HG03378 (cell line): ENCODE results near the gene MGAT2.
"Not testable (repeated sequence)": the region's sequence is repeated elsewhere in the genome, so short reads cannot be mapped to it uniquely, and the experiment has no call there.

ENCODE experiments used
- ATAC-seq: cut with Tn5 transposase; IDR thresholded peaks from one replicate; pipeline ENCODE4 v1.9.1; 2021; ENCODE audit warnings: mild to moderate bottlenecking, moderate library complexity; ENCODE audit not compliant: unreplicated experiment

MGAT2 gene

DNA sequence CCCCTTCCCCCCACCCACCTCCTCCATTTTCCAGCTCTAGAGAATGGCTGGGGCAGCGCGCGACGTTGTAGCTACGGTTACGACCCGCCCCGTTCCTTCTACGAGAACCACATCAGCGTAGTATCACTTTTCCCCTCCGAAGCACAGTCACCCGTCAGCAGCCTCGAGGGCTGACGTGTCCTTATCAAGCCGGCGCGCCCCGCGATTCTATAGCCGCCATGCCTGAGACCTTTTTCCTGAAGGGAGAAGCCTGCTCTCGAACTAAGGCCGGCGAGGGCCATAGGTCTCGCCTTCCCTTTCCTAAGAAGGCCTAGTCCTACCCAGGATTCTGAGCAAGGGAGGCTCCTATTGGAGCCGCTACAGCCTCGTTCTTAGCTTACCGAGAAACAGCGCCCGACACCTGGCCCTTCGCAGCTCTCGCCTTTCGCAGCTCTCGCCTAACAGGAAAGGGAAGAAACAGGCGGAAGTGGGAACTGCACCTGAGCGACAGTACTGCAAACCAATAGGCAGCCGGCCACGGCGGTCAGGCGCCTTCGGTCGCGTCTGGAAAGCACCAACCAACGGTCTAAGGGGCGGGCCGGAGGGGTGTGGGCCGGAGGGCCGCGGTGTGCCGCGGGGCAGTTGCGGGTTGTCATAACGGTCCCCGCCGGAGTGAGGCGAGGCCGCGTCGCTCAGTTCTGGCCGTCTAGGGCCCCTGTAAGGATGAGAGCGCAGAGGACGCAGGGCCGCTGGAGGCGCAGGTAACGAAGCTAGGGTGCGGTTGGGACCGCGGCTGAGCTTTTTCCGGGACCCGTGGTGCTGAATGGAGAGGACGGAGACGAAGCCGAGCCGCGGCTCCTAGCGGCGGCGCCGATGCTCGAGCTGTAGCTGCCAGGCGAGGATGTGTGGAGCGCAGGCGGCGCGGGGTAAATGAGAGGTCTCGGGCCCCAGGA lies at the start of gene MGAT2, which contains the start of gene RPL36AL:
Gene MGAT2 (plus strand): TSS at position 618 of the 932 bp plus-strand sequence. CDS start 470 bp downstream, outside the sequence.
Gene RPL36AL (minus strand): TSS at position 445 of the 932 bp plus-strand sequence. CDS start 1,522 bp downstream, outside the sequence.
- peak; percentile 90 for ATAC-seq

DNA sequence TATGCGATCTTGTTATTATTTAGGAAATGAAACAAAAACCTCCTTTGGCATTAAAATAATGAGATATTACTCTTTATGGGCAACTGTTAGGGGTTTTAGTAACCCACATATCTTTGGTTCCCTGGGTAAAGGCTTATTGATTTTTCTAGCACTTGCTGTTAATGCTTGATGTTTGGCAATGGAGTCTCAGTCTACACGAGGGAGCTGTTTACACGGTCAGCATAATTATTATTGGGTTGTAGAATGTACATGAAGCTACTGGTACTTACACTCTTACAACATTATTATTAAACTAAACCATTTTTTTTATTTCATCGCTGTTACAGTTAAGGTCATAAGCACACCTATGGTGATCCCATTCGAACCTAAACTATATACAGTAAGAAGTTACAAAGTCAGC lies 46.6 kb upstream of the MGAT2 start:
- ATAC-seq, result no peak

DNA sequence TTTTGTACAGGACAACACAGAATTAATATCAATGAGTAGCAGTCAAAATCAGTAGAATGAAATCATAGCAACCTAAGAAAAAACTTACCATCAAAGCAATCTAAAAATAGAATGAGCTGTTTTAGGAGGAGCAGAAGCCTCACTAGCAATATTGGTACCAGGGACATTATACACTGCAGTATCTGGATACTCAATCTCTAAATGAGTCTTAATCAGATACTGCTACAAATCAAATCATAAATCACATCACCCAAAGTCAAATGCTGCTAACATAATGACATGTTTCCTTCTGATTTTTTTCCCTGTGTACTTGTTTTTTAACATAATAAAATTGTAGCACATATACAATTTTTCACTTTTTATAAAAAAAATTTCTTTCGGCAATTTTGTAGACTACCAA lies 42.5 kb upstream of the MGAT2 start:
- ATAC-seq, result no peak

DNA sequence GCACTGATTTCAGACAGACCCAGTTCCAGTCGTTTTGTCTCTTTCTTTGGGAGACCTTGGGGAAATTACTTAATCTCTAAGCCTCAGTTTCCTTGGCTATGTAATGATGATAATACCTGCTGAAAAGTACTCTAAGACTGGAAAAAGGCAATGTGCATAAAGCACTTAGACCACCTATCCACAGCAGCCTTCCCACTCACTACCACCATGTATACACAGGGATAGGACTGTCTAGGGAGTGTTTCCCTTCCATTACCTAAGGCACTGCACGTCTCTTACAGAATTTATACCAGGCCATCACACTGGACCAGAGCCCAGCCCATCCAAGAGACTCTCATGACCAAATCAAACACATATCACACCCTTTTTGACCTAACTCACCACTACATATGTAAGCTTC lies 40.8 kb upstream of the MGAT2 start:
- ATAC-seq, result no peak

DNA sequence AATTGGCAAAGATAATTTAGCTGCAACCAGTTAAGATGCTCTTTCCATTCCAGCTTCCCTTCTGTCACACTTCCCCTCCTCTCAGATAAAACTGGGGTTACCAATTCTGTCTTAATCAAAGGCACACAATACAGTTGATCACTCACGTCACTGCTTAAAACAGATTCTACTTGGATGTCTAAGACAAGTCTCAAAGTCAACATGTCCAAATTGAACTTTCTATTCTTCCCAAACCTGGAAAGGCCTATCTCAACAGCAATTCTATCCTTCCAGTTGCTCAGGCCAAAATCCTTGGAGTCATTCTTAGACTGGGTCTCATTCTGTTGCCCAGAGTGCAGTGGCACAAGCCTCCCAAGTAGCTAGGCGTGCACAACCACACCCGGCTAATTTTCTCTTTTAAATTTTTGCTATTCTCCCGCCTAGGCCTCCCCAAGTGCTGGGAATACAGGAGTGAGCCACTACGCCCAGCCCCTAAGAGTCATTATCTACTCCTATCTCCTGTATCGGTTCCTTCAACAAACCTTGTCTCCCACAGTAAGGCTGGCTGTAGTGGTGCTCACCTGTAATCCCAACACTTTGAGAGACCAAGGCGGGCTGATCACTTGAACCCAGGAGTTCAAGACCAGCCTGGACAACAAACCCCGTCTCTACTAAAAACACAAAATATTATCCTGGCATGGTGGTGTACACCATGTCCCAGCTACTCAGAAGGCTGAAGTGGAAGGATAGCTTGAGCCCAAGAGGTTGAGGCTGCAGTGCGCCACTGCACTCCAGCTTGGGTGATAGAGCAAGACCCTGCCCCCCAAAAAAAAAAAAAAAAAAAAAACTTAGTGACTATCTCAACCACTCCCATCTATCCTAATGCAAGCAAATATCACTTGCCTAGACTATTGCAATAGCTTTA lies 39.1 kb upstream of the MGAT2 start:
- no peak for ATAC-seq

DNA sequence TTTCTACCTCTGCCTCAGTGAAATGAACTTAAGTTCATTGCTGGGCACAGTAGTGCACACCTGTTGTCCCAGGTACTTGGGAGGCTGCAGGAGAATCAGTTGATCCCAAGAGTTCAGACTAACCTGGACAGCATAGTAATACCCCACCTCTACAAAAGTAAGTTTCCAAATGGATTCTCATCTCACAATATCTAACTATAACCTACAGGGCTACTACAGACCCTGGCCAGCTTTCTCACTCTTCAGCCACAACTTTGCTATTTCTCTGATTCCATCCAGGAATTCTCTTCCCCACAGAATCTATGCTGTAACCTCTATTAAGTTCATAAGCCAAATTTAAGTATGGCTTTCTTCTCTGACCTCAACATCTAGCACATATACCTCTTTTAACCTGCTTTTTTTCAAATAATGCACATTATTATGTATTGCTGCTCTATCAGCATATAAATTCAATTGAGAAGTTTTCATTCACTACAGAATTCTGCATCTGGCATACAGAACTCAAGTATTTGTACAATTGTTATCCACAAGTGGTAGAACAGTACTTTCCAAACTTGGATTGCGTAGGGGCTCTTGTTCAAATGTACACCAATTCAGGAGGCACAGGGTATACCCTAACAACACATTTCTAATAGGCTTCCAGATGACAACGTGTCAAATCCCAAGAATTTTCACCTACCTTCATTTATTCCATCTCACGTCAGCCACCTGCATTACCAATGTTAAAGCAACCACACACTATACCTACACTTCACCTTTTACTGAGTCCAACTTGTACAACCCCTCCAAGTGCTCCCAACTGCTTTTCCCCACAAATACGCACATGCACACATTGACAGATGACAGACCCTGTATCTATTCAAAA lies 38.3 kb upstream of the MGAT2 start:
- ATAC-seq, result no peak

DNA sequence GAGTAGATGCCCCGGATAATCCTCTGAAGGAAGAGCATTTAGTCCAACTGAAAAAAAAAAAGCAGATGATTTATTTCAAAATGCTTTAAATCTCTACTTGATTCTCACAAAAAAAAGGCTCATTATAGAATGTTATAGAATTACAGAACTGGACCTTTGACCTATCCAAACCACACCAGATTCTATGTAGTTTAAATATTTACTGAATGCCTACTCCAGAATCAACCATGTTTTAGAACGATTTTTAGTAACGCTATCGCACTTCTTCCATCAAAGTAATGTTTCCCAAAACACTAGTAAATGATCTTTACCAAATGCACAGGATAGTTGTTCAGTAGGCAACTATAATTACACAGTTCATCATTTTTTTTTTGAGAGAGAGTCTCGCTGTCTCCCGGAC lies 37.0 kb upstream of the MGAT2 start:
- no peak for ATAC-seq

DNA sequence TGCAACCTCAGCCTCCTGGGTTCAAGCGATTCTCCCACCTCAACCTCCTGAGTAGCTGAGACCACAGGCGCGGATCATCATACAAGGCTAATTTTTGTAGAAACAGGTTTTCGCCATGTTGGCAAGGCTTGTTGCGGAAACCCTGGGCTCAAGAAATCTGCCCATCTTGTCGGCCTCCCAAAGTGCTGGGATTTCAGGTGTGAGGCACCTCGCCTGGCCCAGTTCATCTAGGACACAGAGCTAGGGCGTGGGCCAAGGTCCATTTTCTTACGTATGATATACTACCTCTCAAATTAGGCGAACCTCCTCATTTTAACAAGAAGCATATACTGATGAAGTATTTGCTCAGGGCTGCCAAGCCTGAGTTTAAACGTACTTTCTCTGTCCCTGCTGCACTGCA lies 36.5 kb upstream of the MGAT2 start:
- no peak for ATAC-seq

DNA sequence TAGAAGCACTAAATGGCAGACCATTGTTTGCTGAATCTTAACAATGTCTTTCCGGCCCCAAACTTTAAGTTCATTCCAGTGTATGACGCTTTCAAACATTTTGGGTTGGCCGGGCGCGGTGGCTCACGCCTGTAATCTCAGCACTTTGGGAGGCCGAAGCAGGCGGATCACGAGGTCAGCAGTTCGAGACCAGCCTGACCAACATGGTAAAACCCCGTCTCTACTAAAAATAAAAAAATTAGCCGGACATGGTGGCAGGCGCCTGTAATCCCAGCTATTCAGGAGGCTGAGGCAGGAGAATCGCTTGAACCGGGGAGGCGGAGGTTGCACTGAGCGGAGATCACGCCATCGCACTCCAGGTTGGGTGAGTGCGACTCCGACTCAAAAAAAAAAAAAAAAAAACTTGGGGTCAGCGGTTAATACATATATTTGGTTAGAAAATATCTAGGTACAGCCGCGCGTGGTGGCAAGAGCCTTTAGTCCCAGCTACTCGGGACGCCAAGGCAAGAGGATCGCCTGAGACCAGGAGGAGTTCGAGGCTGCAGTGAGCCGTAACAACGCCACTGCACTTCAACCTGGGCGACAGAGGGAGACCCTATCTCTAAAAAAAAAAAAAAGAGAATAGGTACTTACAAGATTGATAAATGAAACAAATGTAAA lies 35.5 kb upstream of the MGAT2 start:
- ATAC-seq, result not testable (repeated sequence)

DNA sequence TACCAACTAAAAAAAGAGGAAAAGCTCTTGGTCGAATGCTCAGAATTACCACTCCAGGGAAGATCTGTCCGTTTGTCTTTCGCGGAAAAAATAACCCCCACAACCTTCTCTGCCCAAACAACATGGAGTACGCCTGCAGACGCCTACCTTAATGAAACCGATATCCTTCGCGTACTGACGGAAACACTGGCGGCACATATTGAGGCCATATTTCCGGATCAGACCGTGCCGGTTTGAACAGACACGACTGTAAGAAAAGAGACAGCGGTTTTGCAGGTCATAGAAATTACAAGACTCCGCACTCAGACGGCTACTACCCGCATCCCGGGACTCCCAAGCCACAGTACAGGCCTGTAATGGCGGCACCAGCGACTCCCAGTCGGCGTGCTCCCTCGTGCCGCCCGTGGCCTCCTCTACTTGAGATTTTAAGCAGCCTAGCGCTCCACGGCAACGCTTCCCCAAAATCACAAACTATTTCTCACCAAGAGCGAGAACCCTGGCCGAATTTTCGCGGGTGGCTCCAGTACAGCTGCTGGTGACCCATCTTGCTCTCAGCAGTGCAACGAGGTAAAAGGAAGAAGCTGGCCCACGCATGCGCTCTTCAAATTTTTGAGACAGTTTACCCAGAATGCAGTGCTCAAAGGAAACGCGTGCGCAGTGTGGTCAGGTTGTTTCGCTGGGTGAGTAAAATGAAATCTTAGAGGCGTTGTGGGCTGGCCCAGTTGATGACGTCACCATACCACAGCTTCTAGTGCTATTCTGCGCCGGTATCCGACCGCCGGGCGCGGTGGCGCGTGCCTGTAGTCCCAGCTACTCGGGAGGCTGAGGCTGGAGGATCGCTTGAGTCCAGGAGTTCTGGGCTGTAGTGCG lies 34.6 kb upstream of the MGAT2 start, which contains the start of gene RPS29:
Gene RPS29 (minus strand): TSS at position 578 of the 870 bp plus-strand sequence. CDS start 34 bp downstream, at position 544.
- peak; percentile 92 for ATAC-seq

DNA sequence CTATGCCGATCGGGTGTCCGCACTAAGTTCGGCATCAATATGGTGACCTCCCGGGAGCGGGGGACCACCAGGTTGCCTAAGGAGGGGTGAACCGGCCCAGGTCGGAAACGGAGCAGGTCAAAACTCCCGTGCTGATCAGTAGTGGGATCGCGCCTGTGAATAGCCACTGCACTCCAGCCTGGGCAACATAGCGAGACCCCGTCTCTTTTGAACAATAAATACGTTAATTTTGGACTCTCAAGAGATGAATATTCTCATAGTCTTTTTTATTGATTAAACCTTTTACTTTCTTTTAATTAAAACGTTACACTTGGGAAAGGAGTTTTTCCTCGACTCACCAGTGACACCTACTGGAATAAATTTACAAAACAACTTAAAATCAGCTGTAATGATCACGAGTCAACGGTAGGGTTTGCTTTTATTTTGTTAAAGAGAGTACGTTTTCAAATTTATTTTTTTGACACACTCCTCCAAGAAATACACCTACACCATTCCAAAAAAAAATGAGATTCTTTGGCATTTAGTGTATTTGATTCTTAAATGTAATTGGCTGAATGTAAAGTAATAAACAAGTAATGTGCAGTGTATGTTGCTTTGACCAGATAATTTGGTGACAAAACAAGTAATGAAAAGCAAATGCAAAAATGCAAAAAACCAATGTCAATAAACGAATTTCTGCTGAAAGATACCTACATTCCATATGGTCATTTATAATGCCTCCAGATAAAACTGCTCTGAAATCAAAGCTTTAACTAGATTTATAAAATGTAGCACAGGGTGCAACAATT lies 33.7 kb upstream of the MGAT2 start:
- ATAC-seq, result peak; percentile 41

DNA sequence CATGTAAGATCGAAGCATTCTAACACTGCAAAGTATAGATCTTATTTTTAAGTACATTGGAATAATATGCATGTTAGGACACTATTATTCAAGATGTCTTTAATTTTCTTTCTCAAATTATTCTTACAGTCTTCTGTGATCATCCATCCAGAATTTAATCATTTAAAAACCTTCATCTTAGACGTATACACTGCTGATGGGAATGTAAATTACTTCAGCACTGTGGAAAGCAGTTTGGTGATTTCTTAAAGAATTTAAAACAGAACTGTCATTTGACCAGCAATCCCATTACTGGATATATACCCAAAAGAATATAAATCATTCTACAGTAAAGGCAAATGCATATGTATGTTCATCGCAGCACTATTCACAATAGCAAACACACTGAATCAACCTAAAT lies 31.2 kb upstream of the MGAT2 start:
- ATAC-seq, result no peak

DNA sequence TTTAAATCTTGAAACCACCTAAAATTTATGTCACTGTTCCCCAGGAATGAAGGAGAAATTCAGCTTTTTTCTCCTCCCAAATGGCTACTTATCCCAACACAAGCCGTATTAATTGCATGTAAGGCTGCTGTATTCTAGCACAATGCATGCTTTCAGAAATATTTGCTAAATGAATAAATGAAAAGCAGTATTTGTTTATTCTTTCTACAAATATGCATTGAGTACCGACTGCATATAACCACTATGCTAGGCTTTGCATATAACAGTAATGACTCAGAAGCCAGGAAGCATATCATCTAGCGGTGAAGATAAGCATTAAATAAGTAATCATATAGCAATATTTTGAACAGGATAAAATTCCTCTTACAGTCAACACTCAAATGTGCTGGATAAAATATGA lies 27.6 kb upstream of the MGAT2 start:
- ATAC-seq, result no peak

DNA sequence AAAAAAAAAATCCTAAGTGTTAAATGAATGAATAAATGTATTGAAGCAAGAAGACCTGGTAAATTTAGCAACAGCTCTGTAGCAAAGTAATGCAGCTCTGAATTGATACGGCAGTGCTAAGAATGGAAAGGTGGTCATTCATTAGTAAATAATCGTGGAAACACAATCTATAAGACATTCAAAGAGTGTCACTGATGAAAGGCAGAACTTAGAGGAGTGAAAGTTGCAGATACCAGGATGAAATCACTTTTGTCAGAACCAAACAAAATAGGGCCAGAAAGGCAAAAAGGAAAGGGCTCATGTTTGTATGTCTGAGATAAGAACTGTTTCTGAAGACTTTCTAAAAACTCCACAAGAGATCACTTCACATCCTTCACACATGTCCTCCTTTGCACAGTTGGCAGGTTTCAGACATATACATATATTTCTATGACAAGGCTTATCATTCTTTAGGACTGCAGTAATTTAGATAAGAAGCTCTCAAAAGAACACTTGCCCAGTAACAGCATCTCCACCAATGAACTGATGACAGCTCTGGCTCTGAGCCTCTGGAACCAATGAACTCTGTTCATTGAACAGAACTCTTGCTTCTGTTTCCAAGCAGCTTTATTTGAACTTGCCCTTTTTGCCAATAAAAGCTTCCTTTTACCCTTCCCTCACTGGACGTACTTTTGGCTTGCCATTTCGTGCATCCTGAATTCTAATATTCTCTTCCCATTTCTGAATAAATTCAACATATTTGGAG lies 26.1 kb upstream of the MGAT2 start:
- ATAC-seq, result peak; percentile 31

DNA sequence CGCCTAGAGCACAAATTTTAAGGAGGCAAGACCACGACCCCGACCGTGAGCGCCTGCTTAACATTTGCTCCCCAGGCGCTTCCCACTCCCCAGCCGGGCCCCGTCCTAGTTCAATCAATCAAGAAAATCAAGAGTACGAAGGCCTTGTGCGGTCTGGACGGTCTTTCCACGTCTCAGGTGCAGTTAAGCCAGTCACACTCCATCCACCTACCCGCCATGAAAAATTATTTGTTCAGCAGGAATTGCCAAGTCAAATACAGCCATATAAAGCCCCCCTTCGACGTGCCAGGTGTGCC lies 22.5 kb upstream of the MGAT2 start:
- no peak for ATAC-seq

DNA sequence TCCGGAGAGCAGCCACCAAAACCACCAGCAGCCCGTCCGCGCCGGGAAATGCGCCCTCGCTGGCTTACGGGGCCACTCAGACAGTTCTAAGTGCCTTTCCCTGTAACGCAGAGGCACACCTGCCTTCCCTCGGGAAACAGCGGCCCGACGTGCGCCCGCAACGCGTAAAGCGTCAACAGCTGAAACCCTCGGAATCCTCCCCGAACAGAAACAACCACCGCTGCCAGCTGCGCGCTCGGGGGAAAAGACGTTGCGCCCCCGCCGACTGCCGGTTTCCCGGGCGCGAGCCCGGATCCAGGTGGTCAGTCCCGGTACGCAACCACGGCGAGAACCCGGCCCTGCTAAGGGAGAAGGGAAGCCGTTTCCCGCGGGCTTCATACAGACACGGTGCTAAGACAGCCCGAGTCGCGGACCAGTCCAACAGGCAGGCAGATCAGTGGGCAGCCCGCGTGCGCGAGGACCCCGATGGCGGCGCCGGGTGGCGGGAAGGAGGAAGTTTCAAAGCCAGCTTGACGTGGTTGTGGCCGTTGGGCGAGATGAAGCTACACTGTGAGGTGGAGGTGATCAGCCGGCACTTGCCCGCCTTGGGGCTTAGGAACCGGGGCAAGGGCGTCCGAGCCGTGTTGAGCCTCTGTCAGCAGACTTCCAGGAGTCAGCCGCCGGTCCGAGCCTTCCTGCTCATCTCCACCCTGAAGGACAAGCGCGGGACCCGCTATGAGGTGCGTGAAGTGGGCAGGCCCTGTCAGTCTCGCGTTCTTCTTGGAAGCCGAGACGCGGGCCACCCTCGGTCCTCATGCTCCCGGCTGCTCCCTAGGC lies 21.9 kb upstream of the MGAT2 start, which contains the start of gene LRR1:
Gene LRR1 (plus strand): TSS at position 456 of the 816 bp plus-strand sequence. CDS start 81 bp downstream, at position 537.
- ATAC-seq, result peak; percentile 42

DNA sequence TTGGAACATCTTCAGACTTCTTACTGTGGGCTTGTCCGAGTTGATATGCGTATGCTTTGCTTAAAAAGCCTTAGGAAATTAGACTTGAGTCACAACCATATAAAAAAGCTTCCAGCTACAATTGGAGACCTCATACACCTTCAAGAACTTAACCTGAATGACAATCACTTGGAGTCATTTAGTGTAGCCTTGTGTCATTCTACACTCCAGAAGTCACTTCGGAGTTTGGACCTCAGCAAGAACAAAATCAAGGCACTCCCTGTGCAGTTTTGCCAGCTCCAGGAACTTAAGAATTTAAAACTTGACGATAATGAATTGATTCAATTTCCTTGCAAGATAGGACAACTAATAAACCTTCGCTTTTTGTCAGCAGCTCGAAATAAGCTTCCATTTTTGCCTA lies 13.0 kb upstream of the MGAT2 start:
- ATAC-seq, result no peak
